ENCODE results near the gene TMEM209. TPM values are rescaled to one million over a fixed set of nuclear protein-coding genes. Genes with fewer than 3 reads are reported as not detected.
"Not testable (repeated sequence)": the region's sequence is repeated elsewhere in the genome, so short reads cannot be mapped to it uniquely, and the experiment has no call there.

Gene TMEM209
- total and polyA plus RNA-seq, 4 donors: 4.5 to 10.1 (median 9.0) TPM

- 94% methylated on average over 1 of the region's 1 CpG for WGBS
- H3K4me1 ChIP-seq (ENCODE audit: control insufficient read depth in 4 of 4, insufficient read depth in 4 of 4, low read length in 3 of 4): no peaks in the 10 kb centered on the region
- no peak for TF ChIP-seq FOXA2 (IDR thresholded peaks at IDR 0.05)
- TF ChIP-seq HNF4G (IDR thresholded peaks at IDR 0.05): no peak
- no peak for TF ChIP-seq REST (IDR thresholded peaks at IDR 0.05)
- TF ChIP-seq TAF1 (conservative IDR thresholded peaks at IDR 0.05): no peak
- TF ChIP-seq RAD21 (IDR thresholded peaks at IDR 0.05): no peak
- no peak for TF ChIP-seq FOXA1 (IDR thresholded peaks at IDR 0.05)
- no peak for TF ChIP-seq RXRA (IDR thresholded peaks at IDR 0.05)
- TF ChIP-seq JUND (IDR thresholded peaks at IDR 0.05): no peak
- TF ChIP-seq HNF4A (conservative IDR thresholded peaks at IDR 0.05): no peak
- no peaks in the 10 kb centered on the region for H3K27me3 ChIP-seq (ENCODE audit: control insufficient read depth in 4 of 4, insufficient read depth in 4 of 4, low read length in 3 of 4)
- no peaks in the 10 kb centered on the region for H3K9me3 ChIP-seq (ENCODE audit: control insufficient read depth in 4 of 4, low read length in 3 of 4)
- no peak overlapping the region for H3K4me3 ChIP-seq (ENCODE audit: low read depth in 1 of 3, low read length in 3 of 3)
- H3K27ac ChIP-seq (ENCODE audit: low read depth in 1 of 2, low read length in 2 of 2): no peak overlapping the region
- no peak overlapping the region for H3K9ac ChIP-seq (ENCODE audit: low read depth in 1 of 2, low read length in 2 of 2)
- no peak for DNase-seq (ENCODE audit: low spot score)
- H3K36me3 ChIP-seq (ENCODE audit: control insufficient read depth in 4 of 4, insufficient read depth in 3 of 4, low read depth in 1 of 4, low read length in 3 of 4): no peaks in the 10 kb centered on the region
Observed at GRCh38 chr7:130240240-130240639, 35.0 kb upstream of the TMEM209 start.

- H3K36me3 ChIP-seq (ENCODE audit: control insufficient read depth in 4 of 4, insufficient read depth in 3 of 4, low read depth in 1 of 4, low read length in 3 of 4); H3K27me3 ChIP-seq (ENCODE audit: control insufficient read depth in 4 of 4, insufficient read depth in 4 of 4, low read length in 3 of 4); H3K9me3 ChIP-seq (ENCODE audit: control insufficient read depth in 4 of 4, low read length in 3 of 4); H3K4me1 ChIP-seq (ENCODE audit: control insufficient read depth in 4 of 4, insufficient read depth in 4 of 4, low read length in 3 of 4); H3K27ac ChIP-seq (ENCODE audit: low read depth in 1 of 2, low read length in 2 of 2); H3K9ac ChIP-seq (ENCODE audit: low read depth in 1 of 2, low read length in 2 of 2); H3K4me3 ChIP-seq (ENCODE audit: low read depth in 1 of 3, low read length in 3 of 3); DNase-seq (ENCODE audit: low spot score): not testable (repeated sequence)
- 79% methylated on average over 4 of the region's 4 CpGs for WGBS
Observed at GRCh38 chr7:130236361-130236760, 31.2 kb upstream of the TMEM209 start.

GRCh38 chr7:130234078-130234477 lies 28.9 kb upstream of the TMEM209 start:
- H3K9ac ChIP-seq (ENCODE audit: low read depth in 1 of 2, low read length in 2 of 2): no peak overlapping the region
- no peak for DNase-seq (ENCODE audit: low spot score)
- no peaks in the 10 kb centered on the region for H3K27me3 ChIP-seq (ENCODE audit: control insufficient read depth in 4 of 4, insufficient read depth in 4 of 4, low read length in 3 of 4)
- H3K4me3 ChIP-seq (ENCODE audit: low read depth in 1 of 3, low read length in 3 of 3): no peak overlapping the region
- no peak overlapping the region for H3K27ac ChIP-seq (ENCODE audit: low read depth in 1 of 2, low read length in 2 of 2)
- no peaks in the 10 kb centered on the region for H3K9me3 ChIP-seq (ENCODE audit: control insufficient read depth in 4 of 4, low read length in 3 of 4)
- no peak for TF ChIP-seq JUND (IDR thresholded peaks at IDR 0.05)
- no peak for TF ChIP-seq FOXA1 (IDR thresholded peaks at IDR 0.05)
- no peak for TF ChIP-seq EGR1 (IDR thresholded peaks at IDR 0.05; ENCODE audit: low read depth in 2 of 2)
- no peak for TF ChIP-seq ZBTB33 (IDR thresholded peaks at IDR 0.05)
- TF ChIP-seq MAX (IDR thresholded peaks at IDR 0.05): no peak
- no peak for TF ChIP-seq CTCF (IDR thresholded peaks at IDR 0.05; ENCODE audit: low read depth, low read length, missing input control)
- TF ChIP-seq FOXA2 (IDR thresholded peaks at IDR 0.05): no peak
- no peak for TF ChIP-seq HNF4A (conservative IDR thresholded peaks at IDR 0.05)
- TF ChIP-seq YY1 (IDR thresholded peaks at IDR 0.05): no peak
- TF ChIP-seq TAF1 (conservative IDR thresholded peaks at IDR 0.05): no peak
- no peak for TF ChIP-seq RAD21 (IDR thresholded peaks at IDR 0.05)
- no peak for TF ChIP-seq RXRA (IDR thresholded peaks at IDR 0.05)
- TF ChIP-seq ATF3 (IDR thresholded peaks at IDR 0.05): no peak
- TF ChIP-seq REST (IDR thresholded peaks at IDR 0.05): no peak
- TF ChIP-seq SP1 (IDR thresholded peaks at IDR 0.05): no peak
- H3K4me1 ChIP-seq (ENCODE audit: control insufficient read depth in 4 of 4, insufficient read depth in 4 of 4, low read length in 3 of 4): no peaks in the 10 kb centered on the region
- no peaks in the 10 kb centered on the region for H3K36me3 ChIP-seq (ENCODE audit: control insufficient read depth in 4 of 4, insufficient read depth in 3 of 4, low read depth in 1 of 4, low read length in 3 of 4)
- WGBS: 95% methylated on average over 2 of the region's 2 CpGs
